Tibial artery (tissue), 4 donors: Measurements from ENCODE around the gene FBP2.

Experiments used
- DNase-seq, 2 donors: peaks; one replicate each; pipeline ENCODE4 v3.0.0-alpha.2; 2019
- H3K27ac ChIP-seq, 2 donors: fragments of 200-600 bp; sonication (generic) in 1 of 2; 1 replicate in 1 of 2; 2 replicates in 1 of 2; pipeline ENCODE4 v1.5.1; 2018 to 2019; ENCODE audit warnings: mild to moderate bottlenecking in 1 of 2
- H3K27me3 ChIP-seq, 2 donors: fragments of 200-600 bp; sonication (generic) in 1 of 2; one replicate each; pipeline versions ENCODE4 v1.5.1 to v1.6.0; 2016 to 2019
- H3K36me3 ChIP-seq, 3 donors: fragments of 200-600 bp; sonication (generic) in 2 of 3; one replicate each; pipeline ENCODE4 v1.5.1; 2016 to 2019; ENCODE audit warnings: mild to moderate bottlenecking in 2 of 3
- H3K4me1 ChIP-seq, 4 donors: fragments of 200-600 bp; sonication (generic) in 2 of 4; 1 replicate in 3 of 4; 2 replicates in 1 of 4; pipeline ENCODE4 v1.5.1; 2016 to 2019
- H3K4me3 ChIP-seq, 2 donors: fragments of 200-600 bp; sonication (generic) in 1 of 2; 1 replicate in 1 of 2; 2 replicates in 1 of 2; pipeline ENCODE4 v1.5.1; 2018 to 2019; ENCODE audit warnings: mild to moderate bottlenecking in 2 of 2
- H3K9me3 ChIP-seq, 3 donors: fragments of 200-600 bp; sonication (generic) in 1 of 3; one replicate each; pipeline ENCODE4 v1.5.1; 2016 to 2019
- intact Hi-C: fragments of 100-400 bp; cut with DNase I; formaldehyde crosslinking; loops from one replicate; pipeline ENCODE4 v1.15.0; 2023; ENCODE audit warnings: low total_unique reads
- TF ChIP-seq, protein P1 (sequence below), 2 experiments: fragments of 200-600 bp in 1 of 2; fragments of 450-650 bp in 1 of 2; IDR thresholded peaks; one replicate each; pipeline ENCODE4 v1.5.1; 2017 to 2019; ENCODE audit warnings: antibody characterized with exemption in 2 of 2, mild to moderate bottlenecking in 1 of 2, moderate library complexity in 1 of 2

FBP2 gene

DNA sequence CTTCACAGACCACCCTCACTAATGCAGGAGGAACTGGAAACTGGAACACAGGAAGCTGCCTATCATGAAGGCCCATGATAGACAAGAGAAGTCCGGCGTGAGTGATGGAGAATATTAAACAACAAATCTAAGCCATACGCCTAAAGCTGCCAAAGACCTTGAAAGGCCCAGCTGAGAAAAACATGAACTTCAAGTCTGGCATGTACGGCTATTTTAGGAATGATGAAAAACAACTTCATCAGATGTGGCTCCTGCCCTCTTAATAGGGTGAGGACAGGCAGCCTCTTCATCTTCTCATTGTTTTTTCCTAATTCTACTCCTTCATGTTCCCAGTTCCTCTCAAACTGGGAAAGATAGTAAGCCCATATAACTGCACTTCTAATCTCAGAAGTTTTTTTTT lies 25.4 kb upstream of the FBP2 start:
- peaks cover 0 to 13% (median 5%) of the 10 kb centered on the region in 4 donors for H3K4me1 ChIP-seq
- no peaks in the 10 kb centered on the region for H3K9me3 ChIP-seq
- TF ChIP-seq, protein P1, sequence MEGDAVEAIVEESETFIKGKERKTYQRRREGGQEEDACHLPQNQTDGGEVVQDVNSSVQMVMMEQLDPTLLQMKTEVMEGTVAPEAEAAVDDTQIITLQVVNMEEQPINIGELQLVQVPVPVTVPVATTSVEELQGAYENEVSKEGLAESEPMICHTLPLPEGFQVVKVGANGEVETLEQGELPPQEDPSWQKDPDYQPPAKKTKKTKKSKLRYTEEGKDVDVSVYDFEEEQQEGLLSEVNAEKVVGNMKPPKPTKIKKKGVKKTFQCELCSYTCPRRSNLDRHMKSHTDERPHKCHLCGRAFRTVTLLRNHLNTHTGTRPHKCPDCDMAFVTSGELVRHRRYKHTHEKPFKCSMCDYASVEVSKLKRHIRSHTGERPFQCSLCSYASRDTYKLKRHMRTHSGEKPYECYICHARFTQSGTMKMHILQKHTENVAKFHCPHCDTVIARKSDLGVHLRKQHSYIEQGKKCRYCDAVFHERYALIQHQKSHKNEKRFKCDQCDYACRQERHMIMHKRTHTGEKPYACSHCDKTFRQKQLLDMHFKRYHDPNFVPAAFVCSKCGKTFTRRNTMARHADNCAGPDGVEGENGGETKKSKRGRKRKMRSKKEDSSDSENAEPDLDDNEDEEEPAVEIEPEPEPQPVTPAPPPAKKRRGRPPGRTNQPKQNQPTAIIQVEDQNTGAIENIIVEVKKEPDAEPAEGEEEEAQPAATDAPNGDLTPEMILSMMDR (IDR thresholded peaks at IDR 0.05), result no peak
- intact Hi-C loops, result no loop called here
- no peaks in the 10 kb centered on the region for H3K36me3 ChIP-seq
- no peaks in the 10 kb centered on the region for H3K27me3 ChIP-seq
- H3K27ac ChIP-seq, result peak overlapping the region; percentile 4 to 30
- H3K4me3 ChIP-seq, result no peak overlapping the region
- DNase-seq, result no peak

DNA sequence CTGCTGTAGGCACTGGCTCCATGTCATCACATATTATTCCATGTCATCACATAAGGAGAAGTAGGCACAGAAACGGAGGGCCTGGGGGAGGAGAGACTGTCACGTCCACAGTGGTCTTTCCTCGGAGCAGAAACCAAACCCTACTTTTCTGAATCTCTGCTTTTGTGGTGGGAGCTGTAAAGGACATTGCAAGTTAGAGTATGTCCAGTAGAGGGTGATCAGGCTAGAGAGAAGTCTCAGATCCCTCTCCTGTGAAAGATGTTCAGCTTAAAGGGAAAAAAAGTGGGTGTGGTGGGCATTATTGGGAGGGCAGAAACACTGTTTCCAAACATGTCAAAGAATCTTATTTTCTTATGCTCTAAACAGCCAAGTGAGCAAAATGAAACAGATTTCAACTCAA lies 19.4 kb upstream of the FBP2 start:
- Histone ChIP-seq H3K9me3 (no peaks in the 10 kb centered on the region), H3K4me3 (no peak overlapping the region), H3K27ac (no peak overlapping the region), H3K27me3 (peaks cover 0 to 5% of the 10 kb centered on the region in 2 donors), H3K36me3 (no peaks in the 10 kb centered on the region), H3K4me1 (no peaks in the 10 kb centered on the region)
- intact Hi-C loops, result no loop called here
- DNase-seq, result no peak
- TF ChIP-seq, protein P1 (IDR thresholded peaks at IDR 0.05), result no peak

DNA sequence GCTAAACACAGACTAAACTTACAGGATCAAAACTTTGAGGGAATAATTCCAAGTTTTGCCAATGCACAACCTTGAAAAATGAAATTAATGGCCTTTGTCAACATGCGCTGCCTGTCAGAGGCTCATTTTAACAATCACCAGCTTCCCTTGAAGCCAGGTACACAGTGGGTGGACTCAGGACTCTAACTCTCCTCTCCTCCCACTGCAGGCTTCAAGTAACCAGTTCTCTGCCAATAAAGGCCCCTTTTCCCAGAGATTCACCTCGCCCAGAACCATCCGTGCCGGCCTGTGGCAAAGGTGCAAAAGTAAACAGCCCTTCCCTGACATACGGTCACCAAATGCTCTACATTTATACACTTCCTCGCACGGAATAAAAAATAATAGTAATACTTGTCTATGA lies 18.4 kb upstream of the FBP2 start:
- H3K27ac ChIP-seq, result no peak overlapping the region
- no peaks in the 10 kb centered on the region for H3K36me3 ChIP-seq
- H3K27me3 ChIP-seq, result peaks cover 0 to 6% of the 10 kb centered on the region in 2 donors
- no peak overlapping the region for H3K4me3 ChIP-seq
- intact Hi-C loops, result no loop called here
- H3K9me3 ChIP-seq, result no peaks in the 10 kb centered on the region
- TF ChIP-seq, protein P1 (IDR thresholded peaks at IDR 0.05), result no peak
- no peak for DNase-seq
- no peaks in the 10 kb centered on the region for H3K4me1 ChIP-seq

DNA sequence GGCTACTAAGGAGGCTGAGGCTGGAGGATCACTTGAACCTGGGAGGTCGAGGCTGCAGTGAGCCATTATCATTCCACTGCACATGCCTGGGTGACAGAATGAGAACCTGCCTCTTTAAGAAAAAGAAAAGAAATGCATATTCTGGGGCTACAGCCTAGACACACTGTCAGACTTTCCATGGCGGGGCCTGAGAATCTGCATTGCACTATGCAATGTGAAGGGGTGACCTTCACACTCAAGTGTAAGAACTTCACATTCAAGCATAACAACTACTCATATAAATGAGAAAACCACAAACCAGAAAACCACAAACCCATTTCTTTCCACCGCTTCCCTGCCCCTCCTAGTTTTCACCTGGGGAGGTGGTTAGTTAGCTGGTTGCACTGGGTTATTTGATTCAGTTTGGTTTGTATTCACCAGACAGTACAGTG lies 18.0 kb upstream of the FBP2 start:
- H3K4me3 ChIP-seq, result no peak overlapping the region
- no peak for DNase-seq
- TF ChIP-seq, protein P1 (IDR thresholded peaks at IDR 0.05), result no peak
- intact Hi-C loops, result no loop called here
- H3K36me3 ChIP-seq, result no peaks in the 10 kb centered on the region
- no peaks in the 10 kb centered on the region for H3K4me1 ChIP-seq
- H3K27ac ChIP-seq, result no peak overlapping the region
- peaks cover 0 to 10% of the 10 kb centered on the region in 2 donors for H3K27me3 ChIP-seq
- H3K9me3 ChIP-seq, result no peaks in the 10 kb centered on the region

DNA sequence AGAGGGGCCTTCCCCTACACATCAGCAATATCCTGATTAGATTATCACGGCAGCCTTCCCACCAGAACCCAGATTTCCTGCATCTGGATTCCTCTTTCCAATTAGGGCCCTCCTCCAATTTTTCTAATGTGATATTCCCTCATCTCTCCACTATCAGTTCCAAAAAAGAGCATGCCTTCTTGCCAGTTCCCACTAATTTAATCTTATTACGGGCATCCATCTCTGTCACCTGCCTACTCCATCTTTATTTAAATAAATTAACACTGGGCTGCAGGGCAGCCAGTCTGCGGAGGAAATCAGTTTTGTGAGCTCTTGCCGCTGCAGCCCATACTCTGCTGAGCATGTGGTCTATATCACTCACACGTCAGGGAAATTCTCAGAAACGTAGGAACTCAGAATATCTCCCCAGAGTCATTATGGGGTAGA lies 16.6 kb upstream of the FBP2 start:
- Histone ChIP-seq H3K36me3 (no peaks in the 10 kb centered on the region), H3K4me1 (no peaks in the 10 kb centered on the region), H3K4me3 (no peak overlapping the region), H3K27ac (no peak overlapping the region), H3K27me3 (peaks cover 0 to 11% of the 10 kb centered on the region in 2 donors), H3K9me3 (no peaks in the 10 kb centered on the region)
- TF ChIP-seq, protein P1 (IDR thresholded peaks at IDR 0.05), result no peak
- no peak for DNase-seq
- intact Hi-C loops, result no loop called here

DNA sequence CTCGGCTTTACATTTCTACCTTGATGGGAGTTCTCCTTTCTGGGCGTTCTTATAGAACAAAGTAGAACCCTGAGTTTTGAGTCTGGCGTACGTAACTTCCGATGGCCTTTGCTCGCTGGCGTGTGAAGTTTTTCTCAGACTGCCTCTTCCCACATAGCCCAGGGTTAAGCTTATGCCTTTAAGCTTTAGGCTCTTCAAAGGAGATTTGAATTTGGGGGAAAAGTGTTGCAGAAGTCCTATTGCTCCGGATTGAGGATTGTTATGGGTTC lies 13.7 kb upstream of the FBP2 start:
- Histone ChIP-seq H3K9me3 (no peaks in the 10 kb centered on the region), H3K36me3 (no peaks in the 10 kb centered on the region), H3K27ac (no peak overlapping the region), H3K4me3 (no peak overlapping the region), H3K4me1 (peaks cover 0 to 7% (median 0%) of the 10 kb centered on the region in 4 donors), H3K27me3 (peaks cover 0 to 11% of the 10 kb centered on the region in 2 donors)
- TF ChIP-seq, protein P1 (IDR thresholded peaks at IDR 0.05), result no peak
- intact Hi-C loops, result no loop called here
- DNase-seq, result no peak
